Transverse colon (tissue), 3 donors: Measurements from ENCODE around the gene HIPK2.

Source experiments
- EP300 ChIP-seq: sonication (generic); formaldehyde crosslinking; IDR thresholded peaks from one replicate; pipeline ENCODE4 v1.6.1; 2017; ENCODE audit warnings: antibody characterized with exemption, low read depth
- POLR2A ChIP-seq: fragments of 450-650 bp; IDR thresholded peaks from one replicate; pipeline ENCODE4 v1.6.1; 2016; ENCODE audit warnings: antibody characterized with exemption, mild to moderate bottlenecking, moderate library complexity
- TF ChIP-seq, protein P1 (sequence below), 5 experiments: fragments of 200-600 bp in 3 of 5; fragments of 450-650 bp in 2 of 5; sonication (generic) in 3 of 5; IDR thresholded peaks; 1 replicate in 2 of 5; 2 replicates in 3 of 5; pipeline ENCODE4 v1.5.1; 2016 to 2017; ENCODE audit warnings: antibody characterized with exemption in 5 of 5, inconsistent platforms in 3 of 5, mild to moderate bottlenecking in 2 of 5, moderate library complexity in 1 of 5

DNA sequence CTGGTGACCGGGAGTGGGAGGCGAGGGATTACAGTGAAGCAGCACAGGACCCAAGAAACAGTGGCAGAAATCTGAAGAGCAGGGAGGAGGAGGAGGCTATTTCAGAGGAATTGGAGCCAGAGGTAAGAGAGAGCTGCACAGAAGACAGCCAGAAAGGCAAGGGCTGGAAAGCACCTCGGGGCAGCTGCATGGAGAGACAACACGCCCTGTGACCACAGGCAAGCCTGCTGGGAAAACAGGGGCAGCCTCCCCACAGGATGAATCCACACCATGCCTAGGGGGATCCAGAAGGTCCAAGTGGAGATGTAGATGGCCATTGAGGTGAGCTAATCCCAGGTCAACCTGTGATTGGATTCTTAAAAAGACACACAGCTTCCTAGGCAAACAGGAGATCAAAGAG lies 135.5 kb downstream of the HIPK2 start:
- TF ChIP-seq, protein P1, sequence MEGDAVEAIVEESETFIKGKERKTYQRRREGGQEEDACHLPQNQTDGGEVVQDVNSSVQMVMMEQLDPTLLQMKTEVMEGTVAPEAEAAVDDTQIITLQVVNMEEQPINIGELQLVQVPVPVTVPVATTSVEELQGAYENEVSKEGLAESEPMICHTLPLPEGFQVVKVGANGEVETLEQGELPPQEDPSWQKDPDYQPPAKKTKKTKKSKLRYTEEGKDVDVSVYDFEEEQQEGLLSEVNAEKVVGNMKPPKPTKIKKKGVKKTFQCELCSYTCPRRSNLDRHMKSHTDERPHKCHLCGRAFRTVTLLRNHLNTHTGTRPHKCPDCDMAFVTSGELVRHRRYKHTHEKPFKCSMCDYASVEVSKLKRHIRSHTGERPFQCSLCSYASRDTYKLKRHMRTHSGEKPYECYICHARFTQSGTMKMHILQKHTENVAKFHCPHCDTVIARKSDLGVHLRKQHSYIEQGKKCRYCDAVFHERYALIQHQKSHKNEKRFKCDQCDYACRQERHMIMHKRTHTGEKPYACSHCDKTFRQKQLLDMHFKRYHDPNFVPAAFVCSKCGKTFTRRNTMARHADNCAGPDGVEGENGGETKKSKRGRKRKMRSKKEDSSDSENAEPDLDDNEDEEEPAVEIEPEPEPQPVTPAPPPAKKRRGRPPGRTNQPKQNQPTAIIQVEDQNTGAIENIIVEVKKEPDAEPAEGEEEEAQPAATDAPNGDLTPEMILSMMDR (IDR thresholded peaks at IDR 0.05), result no peak
- TF ChIP-seq POLR2A, result no peak
- TF ChIP-seq EP300, result no peak
